Caco-2 (cell line): ENCODE measurements around the gene BCL2L13. TPM values are rescaled to one million over a fixed set of nuclear protein-coding genes. Genes with fewer than 3 reads are reported as not detected.
A peak's percentile ranks its signal among the peaks of the same experiment; 100 is the strongest.

Experiments
- BruUV-seq: library from RNA; stranded (reverse); fragments of 400-500 nt; replicated peaks from 2 replicates; lab custom pipeline; 2021; lab: Mats Ljungman, UMichigan
- CTCF ChIA-PET: fragments of 300-600 bp; sonication (Branson Sonifier 250); formaldehyde crosslinking; loops from one replicate; lab custom pipeline; 2022; ENCODE audit warnings: antibody characterized with exemption; lab: Charles Lee
- POLR2A ChIA-PET: fragments of 300-600 bp; sonication (Branson Sonifier 250); formaldehyde crosslinking; loops from one replicate; lab custom pipeline; 2022; ENCODE audit warnings: antibody characterized with exemption; lab: Charles Lee
- DNase-seq, 2 experiments: peaks; one replicate each; pipeline versions ENCODE4 v3.0.0 to v3.0.0-alpha.2; 2020 to 2022
- H3K27me3 ChIP-seq: replicated peaks from 2 replicates; pipeline ENCODE4 v1.6.0; 2011; ENCODE audit warnings: low read length; ENCODE audit not compliant: control insufficient read depth, insufficient read depth
- H3K36me3 ChIP-seq: 2 replicates; pipeline ENCODE4 v1.5.1; 2011; ENCODE audit warnings: low read length; ENCODE audit not compliant: control insufficient read depth, insufficient read depth
- H3K4me1 ChIP-seq: fragments of 250-450 bp; sonication (Bioruptor Pico); 2 replicates; pipeline ENCODE4 v1.5.1; 2020; ENCODE audit warnings: mild to moderate bottlenecking
- H3K4me3 ChIP-seq: 2 replicates; pipeline ENCODE4 v1.5.1; 2011; ENCODE audit warnings: low read depth, mild to moderate bottlenecking, control low read depth, low read length
- H3K9me3 ChIP-seq: fragments of 250-450 bp; sonication (Bioruptor Pico); 2 replicates; pipeline ENCODE4 v1.5.1; 2020; ENCODE audit warnings: mild to moderate bottlenecking, moderate library complexity
- H3K27ac Mint-ChIP-seq: one replicate; pipeline ENCODE4 v1.8.0; 2022; ENCODE audit warnings: mixed read lengths; ENCODE audit not compliant: unreplicated experiment
- H3K27me3 Mint-ChIP-seq: one replicate; pipeline ENCODE4 v1.8.0; 2022; ENCODE audit warnings: mixed read lengths; ENCODE audit not compliant: insufficient read depth, unreplicated experiment
- H3K36me3 Mint-ChIP-seq: one replicate; pipeline ENCODE4 v1.8.0; 2022; ENCODE audit warnings: mild to moderate bottlenecking, mixed read lengths; ENCODE audit not compliant: insufficient read depth, unreplicated experiment
- H3K4me1 Mint-ChIP-seq: one replicate; pipeline ENCODE4 v1.8.0; 2022; ENCODE audit warnings: low read depth, mixed read lengths; ENCODE audit not compliant: unreplicated experiment
- H3K4me3 Mint-ChIP-seq: one replicate; pipeline ENCODE4 v1.8.0; 2022; ENCODE audit warnings: mild to moderate bottlenecking, moderate library complexity, mixed read lengths; ENCODE audit not compliant: unreplicated experiment
- H3K9me3 Mint-ChIP-seq: one replicate; pipeline ENCODE4 v1.8.0; 2022; ENCODE audit warnings: mixed read lengths; ENCODE audit not compliant: unreplicated experiment
- CTCF ChIP-seq, 2 experiments: fragments of 200-600 bp in 1 of 2; IDR thresholded peaks; 1 replicate in 1 of 2; 2 replicates in 1 of 2; pipeline versions ENCODE4 v1.5.1 to v1.8.0; 2011 to 2022; ENCODE audit warnings: antibody characterized with exemption in 1 of 2, control low read depth in 1 of 2, inconsistent platforms in 1 of 2, low read depth in 1 of 2, low read length in 1 of 2, mild to moderate bottlenecking in 1 of 2, moderate library complexity in 1 of 2; ENCODE audit not compliant: insufficient read depth in 1 of 2, severe bottlenecking in 1 of 2, unreplicated experiment in 1 of 2
- intact Hi-C: fragments of 100-400 bp; cut with micrococcal nuclease; formaldehyde crosslinking; loops from one replicate; pipeline ENCODE4 v1.10.0; 2022; ENCODE audit not compliant: unreplicated experiment
- total RNA-seq: library from RNA; stranded (reverse); gene quantifications from 2 replicates; pipeline ENCODE4 v1.2.3, GENCODE V29; 2022

Gene BCL2L13
- total RNA-seq, 1 experiment from 2014 or later: 34.3 TPM

- TF ChIP-seq CTCF (IDR thresholded peaks at IDR 0.05; ENCODE audit: insufficient read depth in 1 of 2, low read depth in 1 of 2, low read length in 1 of 2, severe bottlenecking in 1 of 2, unreplicated experiment in 1 of 2): no peak
- no TSS peak for BruUV-seq
- H3K36me3 ChIP-seq: peaks cover 1% of the 10 kb centered on the region; the same call in 1 of the 2 replicates
- CTCF ChIA-PET: no interaction called here
- H3K27me3 Mint-ChIP-seq: no peaks in the 10 kb centered on the region
- H3K27me3 ChIP-seq: no peaks in the 10 kb centered on the region
- no peak overlapping the region for H3K4me3 Mint-ChIP-seq
- DNase-seq: no peak
- no peak overlapping the region for H3K27ac Mint-ChIP-seq
- H3K9me3 ChIP-seq: no peaks in the 10 kb centered on the region
- H3K9me3 Mint-ChIP-seq: no peaks in the 10 kb centered on the region
- intact Hi-C loops: no loop called here
- no peaks in the 10 kb centered on the region for H3K4me1 Mint-ChIP-seq
- H3K36me3 Mint-ChIP-seq: peaks cover 61% of the 10 kb centered on the region
- no peaks in the 10 kb centered on the region for H3K4me1 ChIP-seq
- no peak overlapping the region for H3K4me3 ChIP-seq
- POLR2A ChIA-PET: no interaction called here
Observed at GRCh38 chr22:17590586-17590985, 48.0 kb upstream of the BCL2L13 start.

- intact Hi-C loops: no loop called here
- Mint-ChIP-seq H3K4me3 (no peak overlapping the region), H3K9me3 (no peaks in the 10 kb centered on the region), H3K27me3 (no peaks in the 10 kb centered on the region), H3K4me1 (peaks cover under 1% of the 10 kb centered on the region), H3K27ac (no peak overlapping the region), H3K36me3 (peaks cover 78% of the 10 kb centered on the region)
- Histone ChIP-seq H3K36me3 (peaks cover 4% of the 10 kb centered on the region), H3K4me3 (no peak overlapping the region), H3K27me3 (no peaks in the 10 kb centered on the region), H3K9me3 (no peaks in the 10 kb centered on the region), H3K4me1 (peaks cover under 1% of the 10 kb centered on the region)
- POLR2A ChIA-PET: no interaction called here
- no peak for TF ChIP-seq CTCF (IDR thresholded peaks at IDR 0.05; ENCODE audit: insufficient read depth in 1 of 2, low read depth in 1 of 2, low read length in 1 of 2, severe bottlenecking in 1 of 2, unreplicated experiment in 1 of 2)
- BruUV-seq: TSS peak; percentile 54
- no peak for DNase-seq
- CTCF ChIA-PET: no interaction called here
Observed at GRCh38 chr22:17592201-17592600, 46.4 kb upstream of the BCL2L13 start.

GRCh38 chr22:17596226-17596625, 42.3 kb upstream of the BCL2L13 start:
- TF ChIP-seq CTCF (IDR thresholded peaks at IDR 0.05; ENCODE audit: insufficient read depth in 1 of 2, low read depth in 1 of 2, low read length in 1 of 2, severe bottlenecking in 1 of 2, unreplicated experiment in 1 of 2): no peak
- no peaks in the 10 kb centered on the region for H3K27me3 Mint-ChIP-seq
- DNase-seq: no peak
- H3K27ac Mint-ChIP-seq: peak overlapping the region; percentile 56
- BruUV-seq: no TSS peak
- ChIA-PET CTCF (no interaction called here), POLR2A (no interaction called here)
- H3K4me1 Mint-ChIP-seq: peaks cover 22% of the 10 kb centered on the region
- Histone ChIP-seq H3K4me3 (no peak overlapping the region), H3K9me3 (no peaks in the 10 kb centered on the region; the same call in 1 of the 2 replicates), H3K4me1 (peaks cover 10% of the 10 kb centered on the region), H3K27me3 (no peaks in the 10 kb centered on the region), H3K36me3 (peaks cover 9% of the 10 kb centered on the region)
- H3K36me3 Mint-ChIP-seq: peaks cover 98% of the 10 kb centered on the region
- intact Hi-C loops: no loop called here
- H3K9me3 Mint-ChIP-seq: peaks cover 15% of the 10 kb centered on the region
- H3K4me3 Mint-ChIP-seq: no peak overlapping the region
